Measurements from ENCODE around the gene TBC1D2. TPM values are rescaled to one million over a fixed set of nuclear protein-coding genes. Genes with fewer than 3 reads are reported as not detected.
A peak's percentile ranks its signal among the peaks of the same experiment; 100 is the strongest.

The TBC1D2 gene
- total RNA-seq, 1 experiment from 2014 or later = 58.4 TPM

DNA sequence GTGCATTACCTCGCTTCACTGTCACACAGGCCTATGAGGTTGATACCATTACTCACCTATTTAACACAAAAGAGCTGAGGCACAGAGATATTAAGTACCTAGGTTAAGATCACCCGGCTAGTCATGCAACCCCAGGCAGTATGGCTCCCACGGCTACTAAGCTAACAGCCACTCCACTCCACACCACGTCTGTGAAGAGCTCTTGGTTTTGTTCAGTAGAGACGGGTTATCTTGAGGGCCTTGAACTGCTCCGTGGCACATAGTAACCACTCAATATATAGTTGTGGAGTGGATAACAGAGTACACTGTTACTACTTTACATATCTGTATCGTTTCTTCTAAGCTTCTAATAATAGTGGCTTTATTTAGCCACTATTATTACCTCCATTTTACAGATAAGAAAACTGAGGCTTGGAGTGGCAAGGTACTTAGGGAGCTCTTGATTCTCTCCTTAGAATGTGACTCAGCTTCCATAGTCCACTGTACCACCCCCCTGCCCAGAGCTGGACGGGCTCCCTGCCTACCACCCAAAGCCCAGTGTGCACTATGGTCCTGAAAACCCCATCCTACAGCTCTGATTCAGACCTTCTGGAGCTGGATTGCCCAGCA lies 62.0 kb downstream of the TBC1D2 start:
- no peak for DNase-seq (ENCODE audit: unreplicated experiment)
- H3K27me3 Mint-ChIP-seq (ENCODE audit: insufficient read depth, unreplicated experiment) = no peaks in the 10 kb centered on the region
- TF ChIP-seq CTCF (IDR thresholded peaks at IDR 0.05; ENCODE audit: unreplicated experiment) = no peak
- no peak overlapping the region for H3K27ac Mint-ChIP-seq (ENCODE audit: low read depth, unreplicated experiment)
- H3K4me3 Mint-ChIP-seq (ENCODE audit: unreplicated experiment) = peak overlapping the region; percentile 77
- ChIA-PET POLR2A (interaction anchor here (0.5 to 4.0 kb wide), 11 partner anchors 30 to 270 kb away, joined by 3 to 31 read pairs (median 4); partner anchors contain the start of genes TBC1D2 and TRIM14), CTCF (interaction anchor here (0.5 to 2.9 kb wide), 31 partner anchors 8 to 946 kb away, joined by 3 to 12 read pairs (median 3); no protein-coding TSS in a partner anchor)
- no peaks in the 10 kb centered on the region for H3K4me1 Mint-ChIP-seq (ENCODE audit: insufficient read depth, unreplicated experiment)
- H3K9me3 Mint-ChIP-seq (ENCODE audit: unreplicated experiment) = no peaks in the 10 kb centered on the region
- peaks cover 19% of the 10 kb centered on the region for H3K36me3 Mint-ChIP-seq (ENCODE audit: insufficient read depth, unreplicated experiment)
- no TSS peak for BruUV-seq (replicated peaks)
- intact Hi-C loops (cut with micrococcal nuclease) = loop anchor here (1.0 to 10.0 kb wide), 4 partner anchors 49 to 119 kb away; no protein-coding TSS in a partner anchor

- H3K4me3 Mint-ChIP-seq (ENCODE audit: unreplicated experiment) = peak within 1 kb of the TSS; percentile 77
- H3K27me3 Mint-ChIP-seq (ENCODE audit: insufficient read depth, unreplicated experiment) = no peaks in the 10 kb centered on the region
- POLR2A ChIA-PET = interaction anchor here (0.6 to 4.0 kb wide), 13 partner anchors 9 to 269 kb away, joined by 3 to 31 read pairs (median 4); partner anchors contain the start of genes TBC1D2 and TRIM14
- H3K9me3 Mint-ChIP-seq (ENCODE audit: unreplicated experiment) = no peaks in the 10 kb centered on the region
- no peak within 1 kb of the TSS for H3K27ac Mint-ChIP-seq (ENCODE audit: low read depth, unreplicated experiment)
- TF ChIP-seq CTCF (IDR thresholded peaks at IDR 0.05; ENCODE audit: unreplicated experiment) = peak; percentile 17
- peak; percentile 80 for DNase-seq (ENCODE audit: unreplicated experiment)
- CTCF ChIA-PET = interaction anchor here (0.5 to 2.9 kb wide), 26 partner anchors 10 to 1908 kb away, joined by 3 to 15 read pairs (median 4); no protein-coding TSS in a partner anchor
- no TSS peak for BruUV-seq (replicated peaks)
- intact Hi-C loops (cut with micrococcal nuclease) = loop anchor here (1.0 to 10.0 kb wide), 4 partner anchors 48 to 118 kb away; no protein-coding TSS in a partner anchor
- H3K4me1 Mint-ChIP-seq (ENCODE audit: insufficient read depth, unreplicated experiment) = peaks cover 6% of the 10 kb centered on the region
- H3K36me3 Mint-ChIP-seq (ENCODE audit: insufficient read depth, unreplicated experiment) = peaks cover 19% of the 10 kb centered on the region
Measured at GRCh38 chr9:98192503-98193335, 62.7 kb downstream of the TBC1D2 start, which contains the start of gene CORO2A. CORO2A (minus strand) TSS chr9:98192637; CDS start chr9:98157660, 34,977 bp downstream.

DNA sequence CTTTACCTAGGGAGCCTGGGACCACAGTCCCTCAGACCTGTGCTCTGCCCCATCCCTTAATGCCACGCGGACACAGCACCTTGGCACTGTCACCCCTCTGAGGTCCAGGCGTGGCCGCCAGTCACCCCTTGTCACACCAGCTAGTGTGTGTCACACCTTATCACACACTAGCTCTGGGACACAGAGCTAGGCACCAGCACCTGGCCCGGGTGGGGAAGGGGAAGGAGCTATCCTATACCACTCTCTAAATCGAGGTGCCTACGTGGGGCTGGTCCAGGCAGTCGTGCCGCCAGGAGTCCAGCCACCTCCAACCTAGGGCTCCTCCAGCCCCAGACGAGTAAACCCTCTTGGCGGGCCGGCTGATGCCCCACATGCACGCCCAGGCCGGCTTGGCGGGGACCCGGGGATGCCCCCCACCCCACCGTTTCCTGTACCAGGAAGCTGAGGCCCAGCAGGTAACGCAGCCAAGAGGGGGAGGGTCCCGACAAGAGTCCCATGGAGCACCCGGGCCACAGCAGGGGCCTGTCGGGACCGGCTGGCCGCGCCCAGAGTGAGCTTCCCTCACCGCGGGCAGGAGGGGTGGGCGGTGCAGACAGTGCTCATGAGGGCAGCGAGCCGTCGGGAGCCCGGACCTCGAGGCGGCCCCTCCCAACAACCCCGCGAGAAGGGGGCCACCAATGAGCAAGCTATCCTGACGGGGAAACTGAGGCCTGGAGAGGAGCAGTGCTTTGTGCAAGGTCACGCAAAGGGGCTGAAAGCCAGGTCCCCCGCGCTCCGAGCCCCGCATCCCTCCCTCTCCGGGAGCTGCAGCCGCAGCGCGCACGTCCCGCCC lies 63.6 kb downstream of the TBC1D2 start:
- Mint-ChIP-seq H3K27me3 (ENCODE audit: insufficient read depth, unreplicated experiment) (no peaks in the 10 kb centered on the region), H3K9me3 (ENCODE audit: unreplicated experiment) (no peaks in the 10 kb centered on the region), H3K27ac (ENCODE audit: low read depth, unreplicated experiment) (no peak overlapping the region), H3K4me1 (ENCODE audit: insufficient read depth, unreplicated experiment) (peaks cover 6% of the 10 kb centered on the region), H3K4me3 (ENCODE audit: unreplicated experiment) (peak overlapping the region; percentile 77), H3K36me3 (ENCODE audit: insufficient read depth, unreplicated experiment) (peaks cover 12% of the 10 kb centered on the region)
- BruUV-seq (replicated peaks) = no TSS peak
- TF ChIP-seq CTCF (IDR thresholded peaks at IDR 0.05; ENCODE audit: unreplicated experiment) = no peak
- DNase-seq (ENCODE audit: unreplicated experiment) = peak; percentile 42
- intact Hi-C loops (cut with micrococcal nuclease) = loop anchor here (2.0 to 10.0 kb wide), 3 partner anchors 47 to 117 kb away; no protein-coding TSS in a partner anchor
- ChIA-PET POLR2A (interaction anchor here (0.6 to 4.0 kb wide), 9 partner anchors 10 to 268 kb away, joined by 3 to 31 read pairs (median 5); partner anchors contain the start of genes TBC1D2 and TRIM14), CTCF (interaction anchor here (0.5 to 2.9 kb wide), 14 partner anchors 12 to 1908 kb away, joined by 3 to 15 read pairs (median 4); no protein-coding TSS in a partner anchor)
